RWPE2 (cell line): ENCODE measurements around the gene PDGFRB.

Experiments used
- ATAC-seq: fragments of 200-7000 bp; cut with Tn5 transposase; 3 replicates; pipeline ENCODE4 v1.9.1; 2021; ENCODE audit warnings: low read depth
- DNase-seq: peaks from one replicate; pipeline ENCODE4 v3.0.0-alpha.2; 2020; ENCODE audit warnings: low spot score
- H3K27ac ChIP-seq: fragments of 450-650 bp; 2 replicates; pipeline ENCODE4 v1.5.1; 2017; ENCODE audit warnings: mild to moderate bottlenecking; ENCODE audit not compliant: poor library complexity, severe bottlenecking
- H3K27me3 ChIP-seq: fragments of 250-450 bp; sonication (Bioruptor Pico); 2 replicates; pipeline ENCODE4 v1.5.1; 2021; ENCODE audit warnings: mild to moderate bottlenecking, moderate library complexity; ENCODE audit not compliant: insufficient read depth, poor library complexity, severe bottlenecking
- H3K36me3 ChIP-seq: fragments of 250-450 bp; sonication (Bioruptor Pico); 2 replicates; pipeline ENCODE4 v1.5.1; 2020; ENCODE audit warnings: low read depth, mild to moderate bottlenecking, moderate library complexity
- H3K4me1 ChIP-seq: fragments of 250-450 bp; sonication (Bioruptor Pico); 2 replicates; pipeline ENCODE4 v1.5.1; 2021; ENCODE audit warnings: mild to moderate bottlenecking, moderate library complexity; ENCODE audit not compliant: insufficient read depth, poor library complexity, severe bottlenecking
- H3K4me3 ChIP-seq: fragments of 250-450 bp; sonication (Bioruptor Pico); 2 replicates; pipeline ENCODE4 v1.5.1; 2021; ENCODE audit warnings: mild to moderate bottlenecking, moderate library complexity; ENCODE audit not compliant: severe bottlenecking
- H3K9me3 ChIP-seq: fragments of 250-450 bp; sonication (Bioruptor Pico); 2 replicates; pipeline ENCODE4 v1.5.1; 2021; ENCODE audit warnings: mild to moderate bottlenecking, moderate library complexity; ENCODE audit not compliant: severe bottlenecking
- TF ChIP-seq, protein P1 (sequence below): fragments of 450-650 bp; IDR thresholded peaks from one replicate; pipeline ENCODE4 v1.5.1; 2017; ENCODE audit warnings: mild to moderate bottlenecking, moderate library complexity; ENCODE audit not compliant: poor library complexity, severe bottlenecking

PDGFRB gene

DNA sequence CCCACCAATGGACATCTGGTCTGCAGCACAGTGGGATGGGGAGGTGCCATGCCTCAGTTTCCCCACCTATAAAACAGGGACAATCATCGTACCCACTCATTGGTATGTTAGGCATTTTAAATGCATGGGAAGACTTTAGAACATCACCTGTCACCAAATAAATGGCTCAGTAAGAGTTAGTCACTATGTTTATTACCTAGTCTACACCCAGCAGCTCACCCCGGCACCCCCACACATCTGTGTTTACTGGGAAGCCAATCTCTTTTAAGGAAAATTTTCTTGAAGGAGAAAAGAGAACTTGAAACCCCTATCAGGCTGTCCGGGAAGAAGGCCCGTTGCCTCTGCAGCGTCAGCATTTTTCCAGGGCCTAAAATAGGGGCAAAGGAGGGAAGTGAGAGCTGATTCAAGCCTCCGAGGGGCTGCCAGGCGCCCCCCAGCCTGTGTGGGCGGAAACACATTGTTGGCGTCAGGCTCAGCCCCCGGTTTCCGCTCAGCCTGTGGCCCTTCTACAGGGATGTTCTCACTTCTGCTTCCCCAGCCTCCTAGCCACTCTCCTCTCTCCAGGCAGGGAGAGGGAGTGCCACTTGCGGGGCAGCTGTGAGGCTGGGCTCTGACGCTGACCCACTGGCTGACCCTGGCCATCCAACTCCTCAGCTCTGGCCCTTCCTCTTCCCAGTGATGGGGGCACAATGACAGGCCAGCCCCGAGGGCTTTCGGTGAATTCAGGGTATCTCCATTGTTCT is 73.9 kb downstream of the PDGFRB start:
- ATAC-seq (no peak), DNase-seq (no peak)
- TF ChIP-seq, protein P1, sequence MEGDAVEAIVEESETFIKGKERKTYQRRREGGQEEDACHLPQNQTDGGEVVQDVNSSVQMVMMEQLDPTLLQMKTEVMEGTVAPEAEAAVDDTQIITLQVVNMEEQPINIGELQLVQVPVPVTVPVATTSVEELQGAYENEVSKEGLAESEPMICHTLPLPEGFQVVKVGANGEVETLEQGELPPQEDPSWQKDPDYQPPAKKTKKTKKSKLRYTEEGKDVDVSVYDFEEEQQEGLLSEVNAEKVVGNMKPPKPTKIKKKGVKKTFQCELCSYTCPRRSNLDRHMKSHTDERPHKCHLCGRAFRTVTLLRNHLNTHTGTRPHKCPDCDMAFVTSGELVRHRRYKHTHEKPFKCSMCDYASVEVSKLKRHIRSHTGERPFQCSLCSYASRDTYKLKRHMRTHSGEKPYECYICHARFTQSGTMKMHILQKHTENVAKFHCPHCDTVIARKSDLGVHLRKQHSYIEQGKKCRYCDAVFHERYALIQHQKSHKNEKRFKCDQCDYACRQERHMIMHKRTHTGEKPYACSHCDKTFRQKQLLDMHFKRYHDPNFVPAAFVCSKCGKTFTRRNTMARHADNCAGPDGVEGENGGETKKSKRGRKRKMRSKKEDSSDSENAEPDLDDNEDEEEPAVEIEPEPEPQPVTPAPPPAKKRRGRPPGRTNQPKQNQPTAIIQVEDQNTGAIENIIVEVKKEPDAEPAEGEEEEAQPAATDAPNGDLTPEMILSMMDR, result no peak
- Histone ChIP-seq H3K36me3 (no peaks in the 10 kb centered on the region), H3K27me3 (peaks cover 7% of the 10 kb centered on the region), H3K4me1 (no peaks in the 10 kb centered on the region), H3K9me3 (no peaks in the 10 kb centered on the region), H3K4me3 (no peak overlapping the region), H3K27ac (no peak overlapping the region)

DNA sequence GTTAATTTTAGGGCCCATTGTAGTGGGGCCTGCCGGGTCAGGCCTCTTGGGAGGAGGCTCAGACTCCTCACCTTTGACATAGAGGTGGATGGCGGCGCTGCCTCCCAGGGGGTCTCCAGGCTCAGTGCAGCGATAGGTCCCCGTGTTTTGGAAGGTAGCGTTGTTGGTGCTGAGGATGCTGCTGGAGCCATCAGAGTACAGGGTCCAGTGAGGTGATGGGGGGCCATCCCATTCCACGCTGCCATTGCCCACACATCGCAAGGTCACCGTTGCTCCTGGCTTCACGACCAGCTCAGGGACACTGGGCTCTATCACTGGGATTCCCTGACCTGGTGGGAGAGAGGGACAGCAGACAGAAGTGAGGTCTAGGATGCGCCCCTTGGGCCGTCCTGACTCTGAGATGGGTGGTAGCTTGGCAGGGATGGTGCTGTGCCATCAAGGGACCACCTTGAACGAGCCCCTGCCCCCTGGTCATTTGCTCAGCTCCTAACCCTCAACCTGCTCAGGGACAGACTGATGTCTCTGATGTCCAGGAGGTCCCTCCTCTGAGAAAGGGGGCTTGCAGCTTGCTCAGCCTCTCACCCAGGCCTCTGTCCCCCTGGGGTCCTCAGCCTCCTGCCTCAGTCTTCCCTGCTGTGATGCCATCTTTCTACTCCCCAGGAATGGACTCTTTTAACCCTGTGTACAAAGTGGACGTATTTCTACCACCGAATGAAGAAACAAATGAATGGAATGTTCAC is 74.8 kb downstream of the PDGFRB start:
- Histone ChIP-seq H3K4me1 (no peaks in the 10 kb centered on the region), H3K27me3 (peaks cover 3% of the 10 kb centered on the region), H3K36me3 (no peaks in the 10 kb centered on the region), H3K4me3 (no peak overlapping the region), H3K27ac (no peak overlapping the region), H3K9me3 (no peaks in the 10 kb centered on the region)
- ATAC-seq, result no peak
- no peak for DNase-seq
- TF ChIP-seq, protein P1, result no peak

DNA sequence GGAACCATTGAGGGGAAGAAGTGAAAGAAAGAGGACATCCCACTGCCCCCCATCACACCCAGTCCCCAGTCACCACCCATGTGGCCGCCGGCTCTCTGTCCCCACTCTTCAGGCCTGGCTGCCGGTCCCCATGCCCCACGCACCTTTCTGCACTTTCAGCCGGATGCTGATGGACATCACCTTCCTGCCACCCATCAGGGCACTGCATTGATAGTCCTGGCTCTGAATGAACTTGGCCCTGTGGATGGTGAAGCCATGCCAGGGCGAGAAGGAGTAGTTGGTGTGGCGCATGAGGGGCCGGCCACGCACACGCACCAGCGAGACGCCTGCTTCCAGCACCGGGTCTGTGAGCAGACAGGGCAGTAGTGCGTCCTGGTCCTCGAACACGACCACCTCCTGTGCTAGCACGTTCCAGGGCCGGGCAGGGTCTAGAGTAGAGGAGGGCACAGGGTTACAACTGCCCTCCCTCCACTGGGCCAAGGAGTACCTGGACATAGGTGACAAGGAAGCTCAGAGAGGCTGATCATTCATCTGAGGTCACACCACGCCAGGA is 75.7 kb downstream of the PDGFRB start:
- Histone ChIP-seq H3K27ac (no peak overlapping the region), H3K36me3 (no peaks in the 10 kb centered on the region), H3K27me3 (peaks cover 3% of the 10 kb centered on the region), H3K9me3 (no peaks in the 10 kb centered on the region), H3K4me1 (no peaks in the 10 kb centered on the region), H3K4me3 (no peak overlapping the region)
- ATAC-seq, result no peak
- DNase-seq, result no peak
- TF ChIP-seq, protein P1, result no peak

DNA sequence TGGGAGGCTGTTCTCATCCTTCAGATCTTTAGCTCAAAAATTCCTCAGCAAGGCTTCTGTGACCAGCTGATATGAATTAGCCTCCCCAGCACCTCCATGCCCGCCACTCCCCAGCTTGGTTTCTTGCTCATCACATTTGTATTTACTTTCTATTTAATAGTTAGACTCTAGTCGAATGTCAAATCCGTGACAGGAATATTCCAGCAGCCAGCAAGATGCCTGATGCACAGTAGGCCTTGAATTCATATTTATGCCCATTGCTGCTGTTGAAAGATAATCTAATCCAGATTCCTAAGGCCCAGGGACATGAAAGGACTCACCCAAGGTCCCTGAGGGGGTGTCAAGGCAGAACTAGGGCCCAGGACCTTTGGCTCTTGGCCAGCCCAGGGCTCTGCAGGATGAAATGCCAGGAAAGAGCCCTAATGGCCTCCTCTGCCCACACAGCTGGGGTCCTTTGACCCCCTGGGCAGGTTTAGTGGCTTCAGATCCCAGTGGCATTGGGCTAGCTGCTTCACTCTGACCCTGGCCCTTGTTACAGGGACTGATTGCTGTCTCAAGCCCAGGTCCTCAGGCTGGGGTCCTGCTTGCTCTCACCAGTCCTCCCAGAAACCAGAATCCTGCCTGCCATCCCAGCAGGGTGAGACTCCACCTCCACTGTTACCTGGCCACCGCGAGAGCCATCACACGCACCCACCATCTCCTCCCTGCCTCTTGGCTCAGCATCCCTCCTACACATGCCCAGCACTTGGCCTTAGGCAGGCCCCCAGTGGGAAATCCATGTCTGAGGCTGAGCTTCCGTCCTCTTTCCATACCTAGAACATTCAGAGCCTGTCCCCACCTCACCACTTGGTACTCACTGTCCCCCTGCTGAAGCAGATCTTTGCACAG is 76.6 kb downstream of the PDGFRB start:
- H3K27me3 ChIP-seq, result peaks cover 3% of the 10 kb centered on the region
- DNase-seq (no peak), ATAC-seq (no peak)
- TF ChIP-seq, protein P1, result no peak
- H3K4me3 ChIP-seq, result no peak overlapping the region
- H3K27ac ChIP-seq, result no peak overlapping the region
- no peaks in the 10 kb centered on the region for H3K4me1 ChIP-seq
- H3K9me3 ChIP-seq, result no peaks in the 10 kb centered on the region
- no peaks in the 10 kb centered on the region for H3K36me3 ChIP-seq
